Measurements from ENCODE around the gene SLAMF9.
A peak's percentile ranks its signal among the peaks of the same experiment; 100 is the strongest.

The SLAMF9 gene

GRCh38 chr1:159945483-159946241 lies 8.4 kb downstream of the SLAMF9 start, which contains the start of gene IGSF9:
IGSF9 (minus strand) TSS chr1:159945613; CDS start chr1:159943454, 2,159 bp downstream.
- DNase-seq = peak; percentile 29 to 62 (median 54)

- no peak for DNase-seq
Measured at GRCh38 chr1:159944623-159945455, 9.2 kb downstream of the SLAMF9 start.

GRCh38 chr1:159943908-159944622 lies 10.0 kb downstream of the SLAMF9 start:
- no peak for DNase-seq

- DNase-seq = no peak
Measured at GRCh38 chr1:159943278-159943640, 10.8 kb downstream of the SLAMF9 start.

- DNase-seq = no peak
Measured at GRCh38 chr1:159942632-159943277, 11.3 kb downstream of the SLAMF9 start.

GRCh38 chr1:159941591-159942560 lies 12.2 kb downstream of the SLAMF9 start:
- no peak for DNase-seq

DNA sequence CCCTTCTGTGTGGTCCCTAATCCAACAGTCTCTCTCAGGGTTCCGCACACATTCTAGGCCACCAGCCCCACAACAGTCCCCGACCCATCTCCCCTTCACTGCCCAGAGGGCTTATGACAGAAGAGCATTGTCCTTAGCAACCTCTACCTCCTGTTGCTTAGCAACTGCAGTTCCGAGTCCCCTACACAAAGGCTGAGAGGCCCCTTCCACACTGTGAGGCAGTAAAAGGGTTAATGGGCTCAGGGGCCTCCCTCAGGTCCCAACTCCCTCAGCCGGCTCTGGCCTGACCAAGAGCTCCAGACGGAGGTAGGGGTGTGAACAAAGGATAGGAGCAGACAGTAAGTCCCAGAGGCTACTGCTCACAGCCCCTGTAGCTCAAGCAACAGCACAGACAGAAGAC lies 12.9 kb downstream of the SLAMF9 start:
- no peak for DNase-seq

DNA sequence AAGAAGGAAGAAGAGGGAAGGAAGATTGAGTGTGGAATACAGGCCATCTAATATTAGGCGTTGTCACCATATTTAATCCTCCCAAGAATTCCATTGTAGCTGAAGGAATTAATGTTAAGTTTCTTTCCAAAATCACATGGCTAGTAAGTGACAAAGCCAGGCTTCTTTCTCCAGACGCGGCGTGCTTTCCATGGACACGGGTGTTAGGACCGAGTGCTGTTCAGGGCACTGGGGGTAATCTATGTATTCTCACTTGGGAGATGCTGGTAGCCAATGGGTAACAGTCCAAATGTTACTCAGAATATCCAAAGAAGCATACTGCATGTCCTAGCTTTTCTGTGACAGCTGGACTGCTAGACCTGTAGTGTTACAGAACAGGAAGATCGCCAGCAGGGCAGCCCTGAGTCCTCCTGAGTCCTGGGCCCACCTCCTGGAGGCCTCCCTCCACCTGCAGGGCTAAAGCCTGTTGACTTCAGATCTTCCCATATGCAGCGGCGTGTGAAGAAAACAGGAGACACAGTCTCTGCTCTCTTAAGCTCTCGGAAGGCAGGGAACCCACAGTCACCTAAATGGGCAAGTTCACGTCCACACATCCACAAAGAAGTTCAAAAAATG lies 13.9 kb downstream of the SLAMF9 start:
- DNase-seq = no peak

DNA sequence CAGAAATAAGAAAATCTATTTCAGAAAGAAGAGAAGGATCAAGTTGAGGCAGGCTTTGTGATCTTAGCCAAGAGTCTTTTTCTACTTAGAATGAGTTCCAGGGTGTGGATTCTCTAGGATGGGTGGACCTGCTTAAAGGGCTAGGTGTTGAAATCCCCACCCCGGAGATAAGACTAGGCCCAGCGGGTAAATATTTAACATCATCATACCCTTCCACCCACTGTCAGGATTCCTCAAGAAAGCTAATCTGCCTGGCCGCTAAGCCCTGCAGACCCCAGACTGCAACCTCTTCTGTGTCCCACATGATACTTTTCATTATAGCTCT lies 14.4 kb downstream of the SLAMF9 start:
- DNase-seq = no peak

DNA sequence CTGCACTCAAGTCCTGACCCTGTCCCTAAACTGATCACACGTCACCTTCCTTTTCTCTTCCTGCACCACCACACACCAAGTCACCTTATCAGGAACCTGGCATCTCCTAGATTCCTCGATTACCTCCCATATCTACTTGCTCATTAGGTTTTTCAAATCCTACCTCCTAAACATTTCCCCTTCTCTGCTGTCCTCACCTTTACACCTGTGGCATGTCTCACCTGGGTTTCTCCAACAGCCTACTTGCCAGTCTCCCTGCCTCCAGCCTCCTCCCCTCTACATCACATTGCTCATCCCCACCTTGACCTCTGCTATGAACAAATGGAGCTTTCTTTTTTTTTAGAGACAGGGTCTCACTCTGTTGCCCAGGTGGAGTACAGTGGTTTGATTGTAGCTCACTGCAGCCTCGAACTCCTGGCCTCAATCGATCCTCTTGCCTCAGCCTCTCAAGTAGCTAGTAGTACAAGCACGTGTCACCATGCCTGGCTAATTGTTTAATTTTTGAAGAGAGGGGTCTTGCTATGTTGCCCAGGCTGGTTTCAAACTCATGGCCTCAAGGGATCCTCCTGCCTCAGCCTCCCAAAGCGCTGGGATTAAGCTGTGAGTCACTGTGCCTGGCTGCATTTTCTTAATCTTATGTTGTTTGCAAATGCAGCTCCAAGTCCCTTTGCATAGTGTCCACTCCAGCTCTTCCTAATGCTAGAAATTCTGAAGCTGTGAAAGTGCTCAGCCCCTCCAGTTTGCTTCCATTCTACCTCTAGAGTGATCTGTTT lies 14.9 kb downstream of the SLAMF9 start:
- no peak for DNase-seq

GRCh38 chr1:159938211-159938852 lies 15.7 kb downstream of the SLAMF9 start:
- peak in 1 of 5 donors; percentile 20 for DNase-seq

- no peak for DNase-seq
Measured at GRCh38 chr1:159937054-159937750, 16.8 kb downstream of the SLAMF9 start.

DNA sequence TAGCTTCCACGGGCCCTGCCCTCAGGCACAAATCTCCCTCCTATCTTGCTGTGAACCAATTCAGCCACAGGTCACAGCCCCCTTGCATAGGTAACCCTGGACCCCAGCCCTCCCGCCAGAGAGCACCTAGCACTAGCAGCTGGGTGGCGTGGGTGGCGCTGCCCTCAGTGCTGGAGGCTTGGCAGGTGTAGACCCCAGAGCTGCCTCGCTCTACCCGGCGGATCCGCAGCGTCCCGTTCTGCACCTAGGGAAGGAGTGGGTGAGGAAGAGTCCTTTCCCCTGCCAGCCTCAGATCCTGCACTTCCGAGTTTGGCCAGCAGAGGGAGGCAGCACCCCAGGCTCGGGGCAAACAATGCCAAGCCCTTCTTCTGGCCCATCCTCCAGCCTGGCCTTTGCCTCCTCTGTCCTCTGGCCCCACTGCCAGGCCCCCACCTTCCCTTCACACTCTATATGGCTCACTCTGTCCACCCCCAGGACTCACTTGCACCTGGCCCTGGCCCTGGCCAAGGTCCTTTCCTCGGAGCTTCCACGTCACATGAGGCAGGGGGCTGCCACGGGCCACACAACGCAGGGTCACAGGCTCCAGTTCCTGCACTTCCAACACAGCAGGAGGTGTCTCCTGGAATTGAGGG lies 17.6 kb downstream of the SLAMF9 start:
- peak; percentile 56 to 81 (median 64) for DNase-seq

- DNase-seq = no peak
Measured at GRCh38 chr1:159935719-159936272, 18.2 kb downstream of the SLAMF9 start.

GRCh38 chr1:159935305-159935704 lies 18.7 kb downstream of the SLAMF9 start:
- DNase-seq = no peak

DNA sequence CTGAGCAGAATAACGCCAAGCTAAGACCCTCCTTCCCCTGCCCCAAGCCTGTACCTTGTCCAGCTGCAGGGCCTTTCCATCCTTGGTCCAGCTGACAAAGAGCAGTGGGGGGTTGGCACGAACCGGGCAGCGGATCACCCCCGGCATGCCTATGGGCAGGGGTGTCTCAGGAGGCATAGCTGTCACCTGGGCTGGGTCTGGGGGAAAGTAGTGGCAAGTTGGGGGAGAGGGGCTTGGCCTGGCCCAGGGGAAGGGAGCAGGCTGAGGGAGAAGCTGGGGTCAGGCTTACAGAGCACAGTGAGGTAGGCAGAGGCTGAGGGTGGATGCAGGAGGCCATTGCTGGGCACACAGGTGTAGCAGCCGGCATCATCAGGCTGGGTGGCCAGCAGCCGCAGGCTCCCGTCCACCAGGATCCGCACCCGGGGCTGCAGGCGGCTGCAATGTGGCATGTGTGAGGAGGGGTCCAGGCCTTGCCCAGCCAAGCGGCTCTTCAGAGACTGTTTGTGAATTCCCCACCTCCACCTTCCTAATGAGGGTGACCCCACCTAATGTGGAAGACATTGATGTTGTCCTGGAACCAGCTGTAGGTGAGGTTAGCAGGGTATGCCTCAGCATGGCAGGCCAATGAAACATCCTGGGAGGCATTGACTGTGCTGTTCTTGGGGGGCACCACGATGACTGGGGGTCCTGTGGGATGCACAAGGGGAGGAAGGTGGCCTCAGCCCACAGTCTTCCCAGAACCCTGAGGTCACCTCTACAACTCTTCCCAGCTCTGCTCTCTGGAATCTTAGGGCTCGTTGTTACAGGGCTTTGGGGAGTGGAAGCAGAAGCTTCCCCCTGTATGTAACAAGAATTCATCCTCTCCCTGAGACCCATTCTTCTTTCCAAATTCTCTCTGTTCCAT lies 19.6 kb downstream of the SLAMF9 start:
- no peak for DNase-seq

- no peak for DNase-seq
Measured at GRCh38 chr1:159933347-159933746, 20.7 kb downstream of the SLAMF9 start.

Measured in T-helper 1 cell (primary cell).